Lower leg skin (tissue), 3 donors: ENCODE measurements around the gene SEMA3C.

Source experiments
- POLR2A ChIP-seq, 2 donors: fragments of 450-650 bp; IDR thresholded peaks; one replicate each; pipeline ENCODE4 v1.6.1; 2016 to 2017; ENCODE audit warnings: antibody characterized with exemption in 2 of 2, mild to moderate bottlenecking in 1 of 2, moderate library complexity in 1 of 2
- TF ChIP-seq, protein P1 (sequence below), 3 donors: fragments of 450-650 bp; IDR thresholded peaks; one replicate each; pipeline ENCODE4 v1.5.1; 2016; ENCODE audit warnings: antibody characterized with exemption in 3 of 3, mild to moderate bottlenecking in 3 of 3, moderate library complexity in 2 of 3

DNA sequence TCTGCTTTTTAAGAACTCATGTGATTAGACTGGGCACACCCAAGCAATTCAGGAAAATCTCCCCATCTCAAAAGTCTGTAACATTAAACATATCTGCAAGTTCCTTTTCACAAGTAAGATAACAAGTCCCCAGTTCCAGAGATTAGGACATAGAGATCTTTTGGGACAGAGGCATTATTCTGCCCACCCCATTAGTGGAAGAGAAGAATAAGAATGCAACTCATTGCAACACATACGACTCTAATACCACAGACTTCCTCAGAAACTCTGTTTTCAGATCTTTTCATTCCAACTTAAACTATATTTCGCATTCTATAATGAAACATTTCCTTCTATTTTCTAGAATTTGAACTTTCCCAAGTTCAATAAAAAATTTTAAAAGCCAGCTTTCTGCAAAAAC, 137.7 kb downstream of the SEMA3C start:
- TF ChIP-seq, protein P1, sequence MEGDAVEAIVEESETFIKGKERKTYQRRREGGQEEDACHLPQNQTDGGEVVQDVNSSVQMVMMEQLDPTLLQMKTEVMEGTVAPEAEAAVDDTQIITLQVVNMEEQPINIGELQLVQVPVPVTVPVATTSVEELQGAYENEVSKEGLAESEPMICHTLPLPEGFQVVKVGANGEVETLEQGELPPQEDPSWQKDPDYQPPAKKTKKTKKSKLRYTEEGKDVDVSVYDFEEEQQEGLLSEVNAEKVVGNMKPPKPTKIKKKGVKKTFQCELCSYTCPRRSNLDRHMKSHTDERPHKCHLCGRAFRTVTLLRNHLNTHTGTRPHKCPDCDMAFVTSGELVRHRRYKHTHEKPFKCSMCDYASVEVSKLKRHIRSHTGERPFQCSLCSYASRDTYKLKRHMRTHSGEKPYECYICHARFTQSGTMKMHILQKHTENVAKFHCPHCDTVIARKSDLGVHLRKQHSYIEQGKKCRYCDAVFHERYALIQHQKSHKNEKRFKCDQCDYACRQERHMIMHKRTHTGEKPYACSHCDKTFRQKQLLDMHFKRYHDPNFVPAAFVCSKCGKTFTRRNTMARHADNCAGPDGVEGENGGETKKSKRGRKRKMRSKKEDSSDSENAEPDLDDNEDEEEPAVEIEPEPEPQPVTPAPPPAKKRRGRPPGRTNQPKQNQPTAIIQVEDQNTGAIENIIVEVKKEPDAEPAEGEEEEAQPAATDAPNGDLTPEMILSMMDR (IDR thresholded peaks at IDR 0.05): no peak
- TF ChIP-seq POLR2A (IDR thresholded peaks at IDR 0.05): no peak
